PC-9 (cell line): ENCODE data around the gene ARHGEF40.

Experiments
- EZH2 ChIP-seq: fragments of 200-600 bp; sonication (generic); IDR thresholded peaks from 2 replicates; pipeline ENCODE4 v1.8.0; 2017; ENCODE audit warnings: antibody characterized with exemption, low read depth
- TF ChIP-seq, protein P1 (sequence below): fragments of 200-600 bp; sonication (generic); conservative IDR thresholded peaks from 2 replicates; pipeline ENCODE4 v1.6.1; 2017; ENCODE audit warnings: mixed run types, antibody characterized with exemption, mild to moderate bottlenecking, moderate library complexity

DNA sequence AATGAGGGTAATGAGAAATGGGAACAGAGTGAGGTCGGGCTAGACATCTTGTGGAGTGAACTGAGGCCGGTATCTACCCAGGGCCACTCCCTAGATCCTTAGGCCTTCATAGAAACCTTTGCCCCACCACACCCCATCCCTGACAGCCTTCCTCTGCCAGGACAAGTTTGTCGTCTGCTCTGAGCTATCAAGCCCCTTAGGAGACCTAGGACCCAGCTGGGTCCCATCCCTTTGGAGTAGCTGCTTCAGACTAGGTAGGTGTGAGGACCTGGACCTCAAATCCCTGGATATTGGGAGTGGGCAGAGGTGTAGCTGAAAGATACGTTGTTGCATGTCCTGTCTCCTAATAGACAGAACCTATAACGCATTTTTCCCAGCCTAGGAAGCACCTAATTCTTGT, 30.8 kb downstream of the ARHGEF40 start, which contains the start of gene TMEM253:
- TF ChIP-seq, protein P1, sequence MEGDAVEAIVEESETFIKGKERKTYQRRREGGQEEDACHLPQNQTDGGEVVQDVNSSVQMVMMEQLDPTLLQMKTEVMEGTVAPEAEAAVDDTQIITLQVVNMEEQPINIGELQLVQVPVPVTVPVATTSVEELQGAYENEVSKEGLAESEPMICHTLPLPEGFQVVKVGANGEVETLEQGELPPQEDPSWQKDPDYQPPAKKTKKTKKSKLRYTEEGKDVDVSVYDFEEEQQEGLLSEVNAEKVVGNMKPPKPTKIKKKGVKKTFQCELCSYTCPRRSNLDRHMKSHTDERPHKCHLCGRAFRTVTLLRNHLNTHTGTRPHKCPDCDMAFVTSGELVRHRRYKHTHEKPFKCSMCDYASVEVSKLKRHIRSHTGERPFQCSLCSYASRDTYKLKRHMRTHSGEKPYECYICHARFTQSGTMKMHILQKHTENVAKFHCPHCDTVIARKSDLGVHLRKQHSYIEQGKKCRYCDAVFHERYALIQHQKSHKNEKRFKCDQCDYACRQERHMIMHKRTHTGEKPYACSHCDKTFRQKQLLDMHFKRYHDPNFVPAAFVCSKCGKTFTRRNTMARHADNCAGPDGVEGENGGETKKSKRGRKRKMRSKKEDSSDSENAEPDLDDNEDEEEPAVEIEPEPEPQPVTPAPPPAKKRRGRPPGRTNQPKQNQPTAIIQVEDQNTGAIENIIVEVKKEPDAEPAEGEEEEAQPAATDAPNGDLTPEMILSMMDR = no peak
- no peak for TF ChIP-seq EZH2
